Body of pancreas (tissue), 4 donors: ENCODE data around the gene NOL12. TPM values are rescaled to one million over a fixed set of nuclear protein-coding genes. Genes with fewer than 3 reads are reported as not detected.

Source experiments
- ATAC-seq: fragments of 150-250 bp; one replicate; pipeline ENCODE4 v1.9.1; 2016
- DNase-seq, 4 donors: peaks; one replicate each; pipeline ENCODE4 v3.0.0-alpha.2; 2019
- H3K27ac ChIP-seq, 4 donors: fragments of 200-600 bp; sonication (generic); 1 replicate in 3 of 4; 2 replicates in 1 of 4; pipeline versions ENCODE4 v1.5.1 to v1.6.1; 2016 to 2019; ENCODE audit warnings: mild to moderate bottlenecking in 1 of 4, mixed read lengths in 1 of 4, moderate library complexity in 1 of 4
- H3K27me3 ChIP-seq, 2 donors: fragments of 200-600 bp; sonication (generic); one replicate each; pipeline ENCODE4 v1.6.0; 2016; ENCODE audit warnings: mild to moderate bottlenecking in 1 of 2
- H3K36me3 ChIP-seq, 2 donors: fragments of 200-600 bp; sonication (generic); replicated peaks in 1 of 2; 2 replicates each; pipeline ENCODE4 v1.5.1; 2016; ENCODE audit warnings: low read depth in 2 of 2; ENCODE audit not compliant: insufficient read depth in 1 of 2
- H3K4me1 ChIP-seq: fragments of 200-600 bp; sonication (generic); one replicate; pipeline ENCODE4 v1.6.0; 2016
- H3K4me3 ChIP-seq, 2 donors: fragments of 200-600 bp; sonication (generic); 1 replicate in 1 of 2; 2 replicates in 1 of 2; pipeline ENCODE4 v1.5.1; 2016 to 2019
- H3K9me3 ChIP-seq, 3 donors: fragments of 200-600 bp; sonication (generic); 1 replicate in 2 of 3; 2 replicates in 1 of 3; pipeline ENCODE4 v1.5.1; 2016
- CTCF ChIP-seq, 7 experiments: fragments of 450-650 bp in 4 of 7; fragments of 200-600 bp in 3 of 7; sonication (generic) in 3 of 7; IDR thresholded peaks; one replicate each; pipeline ENCODE4 v1.5.1; 2016 to 2019; ENCODE audit warnings: antibody characterized with exemption in 7 of 7
- POLR2A ChIP-seq, 3 donors: fragments of 450-650 bp; IDR thresholded peaks; one replicate each; pipeline ENCODE4 v1.6.1; 2016; ENCODE audit warnings: antibody characterized with exemption in 3 of 3, mild to moderate bottlenecking in 2 of 3
- WGBS, 2 donors: methylation state at CpG; one replicate each; pipeline ENCODE4 v1.1.5; 2017; 5-methylcytosine and 5-hydroxymethylcytosine counted together
- intact Hi-C: fragments of 100-400 bp; cut with DNase I; formaldehyde crosslinking; loops from one replicate; pipeline ENCODE4 v1.15.1; 2023
- total RNA-seq, 2 donors: library from RNA; depleted of rRNA; stranded (reverse); fragments of >200 nt; gene quantifications; one replicate each; pipeline ENCODE4 v1.1.0, GENCODE V29; 2016

The NOL12 gene
- total RNA-seq, 2 donors from 2014 or later: 10.4 to 19.1 TPM

GRCh38 chr22:37710675-37711074, 24.5 kb downstream of the NOL12 start:
- no peak overlapping the region for H3K27ac ChIP-seq
- TF ChIP-seq CTCF (IDR thresholded peaks at IDR 0.05): no peak
- TF ChIP-seq POLR2A (IDR thresholded peaks at IDR 0.05): no peak
- DNase-seq (no peak), ATAC-seq (no peak)
- WGBS, 2 donors: 100% methylated on average over 1 to 3 of the region's 3 CpGs
- no peaks in the 10 kb centered on the region for H3K36me3 ChIP-seq
- H3K27me3 ChIP-seq: no peaks in the 10 kb centered on the region
- H3K9me3 ChIP-seq: no peaks in the 10 kb centered on the region
- intact Hi-C loops: no loop called here
- no peak overlapping the region for H3K4me3 ChIP-seq
- H3K4me1 ChIP-seq: no peaks in the 10 kb centered on the region

GRCh38 chr22:37711490-37711889, 25.3 kb downstream of the NOL12 start:
- intact Hi-C loops: no loop called here
- WGBS, 2 donors: 78 to 84% methylated on average over 9 to 10 of the region's 10 CpGs

GRCh38 chr22:37713761-37714160, 27.6 kb downstream of the NOL12 start:
- TF ChIP-seq CTCF (IDR thresholded peaks at IDR 0.05) (no peak), POLR2A (IDR thresholded peaks at IDR 0.05) (no peak)
- no peak for ATAC-seq
- WGBS, 2 donors: 92 to 93% methylated on average over 7 of the region's 7 CpGs
- H3K36me3 ChIP-seq: no peaks in the 10 kb centered on the region
- H3K27me3 ChIP-seq: no peaks in the 10 kb centered on the region
- H3K4me1 ChIP-seq: no peaks in the 10 kb centered on the region
- DNase-seq: no peak
- H3K9me3 ChIP-seq: no peaks in the 10 kb centered on the region
- intact Hi-C loops: no loop called here
- no peak overlapping the region for H3K4me3 ChIP-seq
- H3K27ac ChIP-seq: no peak overlapping the region

More at GRCh38 chr22:37711490-37711889, 25.3 kb downstream of the NOL12 start:
- ATAC-seq (no peak), DNase-seq (no peak)
- no peaks in the 10 kb centered on the region for H3K9me3 ChIP-seq
- H3K36me3 ChIP-seq: no peaks in the 10 kb centered on the region
- H3K4me3 ChIP-seq: no peak overlapping the region
- no peaks in the 10 kb centered on the region for H3K27me3 ChIP-seq
- no peak overlapping the region for H3K27ac ChIP-seq
- TF ChIP-seq CTCF (IDR thresholded peaks at IDR 0.05) (no peak), POLR2A (IDR thresholded peaks at IDR 0.05) (no peak)
- H3K4me1 ChIP-seq: no peaks in the 10 kb centered on the region

- no peaks in the 10 kb centered on the region for H3K9me3 ChIP-seq
- TF ChIP-seq CTCF (IDR thresholded peaks at IDR 0.05) (no peak), POLR2A (IDR thresholded peaks at IDR 0.05) (no peak)
- no peak overlapping the region for H3K4me3 ChIP-seq
- no peak overlapping the region for H3K27ac ChIP-seq
- no peaks in the 10 kb centered on the region for H3K27me3 ChIP-seq
- no peaks in the 10 kb centered on the region for H3K36me3 ChIP-seq
- no peak for DNase-seq
- 77 to 94% methylated on average over 2 of the region's 2 CpGs for WGBS, 2 donors
- no peaks in the 10 kb centered on the region for H3K4me1 ChIP-seq
- ATAC-seq: no peak
- intact Hi-C loops: no loop called here
Observed at GRCh38 chr22:37714634-37715033, 28.5 kb downstream of the NOL12 start.

- no peaks in the 10 kb centered on the region for H3K9me3 ChIP-seq
- intact Hi-C loops: no loop called here
- no peak for ATAC-seq
- H3K4me1 ChIP-seq: no peaks in the 10 kb centered on the region
- no peak overlapping the region for H3K27ac ChIP-seq
- no peak for TF ChIP-seq CTCF (IDR thresholded peaks at IDR 0.05)
- no peak for TF ChIP-seq POLR2A (IDR thresholded peaks at IDR 0.05)
- DNase-seq: no peak
- no peaks in the 10 kb centered on the region for H3K36me3 ChIP-seq
- no peaks in the 10 kb centered on the region for H3K27me3 ChIP-seq
- no peak overlapping the region for H3K4me3 ChIP-seq
- WGBS, 2 donors: 91 to 98% methylated on average over 2 to 5 of the region's 7 CpGs
Observed at GRCh38 chr22:37715760-37716159, 29.6 kb downstream of the NOL12 start.
